Dedifferentiated amniotic fluid mesenchymal stem cell (primary cell): ENCODE measurements around the gene CALY.

Source experiments
- DNase-seq: peaks from one replicate; pipeline ENCODE4 v3.0.0-alpha.2; 2016; ENCODE audit errors: extremely low spot score

Gene CALY

GRCh38 chr10:133311570-133311969 lies 25.1 kb downstream of the CALY start:
- DNase-seq, result no peak

GRCh38 chr10:133310789-133311188 lies 25.9 kb downstream of the CALY start:
- DNase-seq, result no peak

- no peak for DNase-seq
Observed at GRCh38 chr10:133310399-133310755, 26.3 kb downstream of the CALY start.

GRCh38 chr10:133309720-133310398 lies 26.8 kb downstream of the CALY start:
- no peak for DNase-seq

GRCh38 chr10:133309100-133309719 lies 27.5 kb downstream of the CALY start:
- DNase-seq, result peak; percentile 85

DNA sequence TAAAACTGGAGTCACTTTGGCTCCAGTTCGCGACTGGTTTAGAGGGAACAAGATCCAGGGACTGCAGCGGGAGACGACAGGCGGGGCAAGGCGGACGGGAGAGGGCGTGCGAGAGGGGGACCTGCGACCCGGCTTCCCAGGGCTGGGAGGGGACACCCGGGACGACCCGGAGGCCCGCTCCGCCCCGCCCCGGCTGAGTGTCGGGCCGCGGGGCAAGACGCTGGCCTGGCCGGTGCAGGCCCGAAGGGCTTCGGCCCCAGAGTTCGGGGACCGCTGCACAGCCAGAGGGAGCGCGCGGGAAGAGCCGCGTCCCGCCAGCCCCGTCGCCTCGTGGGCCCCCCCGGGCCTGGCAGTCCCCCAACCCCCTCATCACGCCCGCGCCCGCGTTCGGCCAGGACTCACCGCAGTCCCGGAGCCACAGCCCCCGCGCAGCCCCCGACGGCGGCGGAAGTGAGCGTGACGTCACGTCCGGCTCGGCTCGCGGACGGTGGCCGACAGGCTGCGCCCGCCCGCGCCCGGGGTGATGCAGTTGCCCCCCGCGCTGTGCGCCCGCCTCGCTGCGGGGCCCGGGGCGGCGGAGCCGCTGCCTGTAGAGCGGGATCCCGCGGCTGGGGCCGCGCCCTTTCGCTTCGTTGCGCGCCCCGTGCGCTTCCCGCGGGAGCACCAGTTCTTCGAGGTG lies 28.1 kb downstream of the CALY start, which contains the start of the genes TUBGCP2 and ZNF511:
TSS of gene TUBGCP2 (minus strand) at position 452 of the 679 bp plus-strand sequence. CDS start 5,931 bp downstream, outside the sequence.
TSS of gene ZNF511 (plus strand) at position 494 of the 679 bp plus-strand sequence. CDS start at position 524, 30 bp downstream.
- DNase-seq, result peak; percentile 64

- DNase-seq, result no peak
Observed at GRCh38 chr10:133307776-133308420, 28.8 kb downstream of the CALY start.

DNA sequence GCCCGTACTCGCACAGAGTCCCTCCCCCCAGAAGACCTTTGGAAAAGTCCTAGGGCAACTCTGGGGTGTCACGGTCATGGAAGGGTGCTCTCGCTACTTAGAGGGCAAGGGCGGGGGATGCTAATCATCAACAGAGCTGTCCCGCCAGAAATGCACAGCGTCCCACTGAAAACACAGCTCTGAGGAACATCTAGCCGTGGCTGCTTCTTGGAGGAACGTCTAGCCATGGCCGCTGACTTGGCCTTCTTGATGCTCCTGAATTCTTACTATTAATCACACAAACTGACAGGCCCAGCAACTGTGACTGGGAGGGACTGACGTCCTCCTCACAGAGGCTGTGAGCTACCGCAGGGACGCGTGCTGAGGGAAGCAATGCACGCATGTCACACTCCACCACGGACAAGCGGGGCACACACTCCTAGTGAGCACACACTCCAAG lies 29.7 kb downstream of the CALY start:
- DNase-seq, result no peak

- DNase-seq, result no peak
Observed at GRCh38 chr10:133306097-133306476, 30.6 kb downstream of the CALY start.

DNA sequence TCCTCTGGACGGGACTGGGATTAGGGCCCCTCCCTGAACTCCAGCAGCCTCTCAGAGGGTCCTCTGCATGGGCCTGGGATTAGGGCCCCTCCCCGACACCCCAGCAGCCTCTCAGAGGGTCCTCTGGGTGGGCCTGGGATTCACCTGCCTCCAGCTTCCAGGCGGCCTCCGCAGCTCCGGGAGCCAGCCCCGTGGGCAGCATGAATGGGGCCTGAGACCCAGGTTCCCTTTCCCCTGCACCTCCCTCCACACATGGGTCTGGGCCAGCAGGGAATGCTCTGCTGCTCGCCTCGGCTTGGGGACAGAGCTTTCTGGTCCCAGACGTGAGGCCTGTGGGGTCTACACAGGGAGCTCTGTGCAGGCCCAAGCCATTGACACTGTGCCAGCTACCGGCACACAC lies 33.5 kb downstream of the CALY start:
- DNase-seq, result no peak

GRCh38 chr10:133302230-133302629 lies 34.5 kb downstream of the CALY start:
- DNase-seq, result no peak

DNA sequence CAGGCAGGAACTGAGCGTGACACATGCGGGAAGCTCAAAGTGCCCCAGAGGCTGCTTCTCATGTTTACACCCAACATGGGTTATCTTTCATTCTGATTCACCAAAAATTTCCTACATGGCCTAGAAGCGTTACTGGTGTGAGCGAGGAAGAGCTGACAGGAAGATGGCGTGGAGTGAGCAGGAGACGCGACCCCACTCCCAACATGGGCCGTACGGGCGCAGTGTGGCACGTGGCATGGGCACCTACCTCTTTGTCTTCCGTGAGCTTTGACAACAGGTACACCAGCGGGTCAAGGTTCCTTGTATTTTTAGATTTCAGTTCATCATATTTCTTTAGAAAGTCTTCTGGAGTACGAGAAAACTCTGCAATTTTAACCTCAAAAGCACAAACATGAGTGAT lies 37.0 kb downstream of the CALY start:
- DNase-seq, result no peak

DNA sequence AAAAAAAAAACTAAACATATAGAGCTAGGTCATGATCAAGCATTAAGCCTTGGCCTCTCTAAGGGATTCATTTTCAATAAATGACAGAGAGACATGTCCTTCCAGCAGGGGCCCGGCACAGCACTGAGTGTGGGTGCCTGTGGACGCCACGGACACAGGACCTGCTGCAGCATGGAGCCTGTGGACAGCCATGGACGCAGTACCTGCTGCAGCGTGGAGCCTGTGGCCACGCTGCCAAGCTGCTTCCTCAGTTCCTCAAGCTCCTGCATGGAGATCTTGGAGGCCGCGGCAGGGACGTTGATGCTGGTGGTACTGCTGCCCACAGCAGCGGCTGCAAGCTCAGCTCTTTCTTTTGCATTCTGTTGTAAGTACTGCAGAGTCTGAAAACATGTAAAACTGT lies 37.5 kb downstream of the CALY start:
- no peak for DNase-seq

- no peak for DNase-seq
Observed at GRCh38 chr10:133298466-133298865, 38.2 kb downstream of the CALY start.

- DNase-seq, result no peak
Observed at GRCh38 chr10:133297504-133297903, 39.2 kb downstream of the CALY start.

GRCh38 chr10:133295426-133296320 lies 41.0 kb downstream of the CALY start:
- no peak for DNase-seq

GRCh38 chr10:133294189-133294588 lies 42.5 kb downstream of the CALY start:
- DNase-seq, result no peak

- DNase-seq, result no peak
Observed at GRCh38 chr10:133293810-133294119, 42.9 kb downstream of the CALY start.

- no peak for DNase-seq
Observed at GRCh38 chr10:133292919-133293809, 43.5 kb downstream of the CALY start.

DNA sequence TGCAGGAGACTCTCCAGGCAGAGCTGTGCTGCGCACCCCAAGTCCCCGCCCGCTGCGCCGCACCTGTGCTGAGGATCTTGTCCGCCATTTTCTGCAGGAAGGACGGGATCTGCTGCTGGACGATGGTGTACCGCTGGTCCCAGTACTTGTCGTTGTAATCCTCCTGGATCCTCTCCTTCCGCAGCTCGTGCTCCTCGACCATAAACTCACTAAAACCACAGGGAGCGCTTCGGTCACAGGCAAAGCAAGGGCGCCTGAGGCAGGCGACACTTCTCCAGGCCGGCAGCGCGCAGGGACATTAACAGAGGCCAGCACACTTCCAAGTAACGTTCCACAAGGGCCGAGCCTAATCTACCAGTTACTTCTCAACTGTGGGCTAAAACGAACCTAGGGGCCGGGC lies 46.9 kb downstream of the CALY start:
- no peak for DNase-seq
